GM20000 (cell line): Measurements from ENCODE around the gene CARS2.

Experiments used
- DNase-seq: peaks from one replicate; pipeline ENCODE4 v3.0.0; 2012; ENCODE audit warnings: low spot score
- TF ChIP-seq, protein P1 (sequence below): IDR thresholded peaks from 2 replicates; pipeline ENCODE4 v1.5.1; 2012; ENCODE audit warnings: mild to moderate bottlenecking, control low read depth; ENCODE audit errors: extremely low read depth, missing control alignments

The CARS2 gene

DNA sequence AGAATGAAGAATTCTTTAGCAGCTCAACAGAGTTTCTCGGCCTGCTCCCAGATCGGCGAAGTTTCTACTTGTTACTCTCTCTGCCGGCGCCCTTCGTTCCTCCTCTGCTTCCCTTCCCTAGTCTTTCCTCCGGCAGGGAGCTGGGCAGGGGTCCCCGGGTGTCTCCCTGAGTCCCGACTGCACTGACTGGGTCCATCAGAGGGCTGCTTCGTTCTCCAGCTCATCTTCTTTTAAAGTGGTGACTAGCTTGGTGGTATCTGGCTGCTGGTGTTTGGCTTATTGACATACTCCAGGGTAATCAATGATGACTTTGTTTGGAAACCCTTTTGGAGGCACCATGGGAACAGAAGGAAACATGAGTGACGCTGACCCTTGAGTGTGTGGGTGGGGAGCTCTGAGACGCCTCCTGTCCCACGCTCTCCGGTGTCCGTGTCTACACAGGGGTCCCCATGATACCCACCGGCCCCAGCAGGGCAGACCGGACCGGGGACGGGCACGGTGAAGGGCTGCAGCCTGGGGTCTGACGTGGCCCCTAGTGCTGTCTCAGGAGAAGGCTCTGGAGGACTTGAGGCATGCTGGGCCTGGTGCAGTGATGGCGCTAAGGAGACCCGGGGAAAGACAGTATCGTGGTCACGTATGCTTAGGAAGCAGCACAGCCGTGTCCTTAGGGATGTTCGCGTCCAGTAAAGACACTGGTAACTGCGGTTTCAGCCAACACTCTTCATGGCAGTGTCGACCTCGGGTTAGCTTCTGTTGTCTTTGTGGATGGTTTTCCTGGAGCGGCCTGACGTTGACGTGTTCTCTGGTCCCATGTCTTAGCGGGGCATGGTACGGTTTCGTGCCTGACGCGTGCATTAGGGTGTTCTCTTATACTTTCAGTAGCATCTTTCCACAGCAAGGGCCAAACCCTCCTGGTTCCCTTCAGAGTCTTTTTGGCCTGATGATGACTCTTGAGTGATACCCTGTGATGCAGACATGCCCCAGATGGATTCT lies 66.8 kb downstream of the CARS2 start:
- no peak for DNase-seq
- TF ChIP-seq, protein P1, sequence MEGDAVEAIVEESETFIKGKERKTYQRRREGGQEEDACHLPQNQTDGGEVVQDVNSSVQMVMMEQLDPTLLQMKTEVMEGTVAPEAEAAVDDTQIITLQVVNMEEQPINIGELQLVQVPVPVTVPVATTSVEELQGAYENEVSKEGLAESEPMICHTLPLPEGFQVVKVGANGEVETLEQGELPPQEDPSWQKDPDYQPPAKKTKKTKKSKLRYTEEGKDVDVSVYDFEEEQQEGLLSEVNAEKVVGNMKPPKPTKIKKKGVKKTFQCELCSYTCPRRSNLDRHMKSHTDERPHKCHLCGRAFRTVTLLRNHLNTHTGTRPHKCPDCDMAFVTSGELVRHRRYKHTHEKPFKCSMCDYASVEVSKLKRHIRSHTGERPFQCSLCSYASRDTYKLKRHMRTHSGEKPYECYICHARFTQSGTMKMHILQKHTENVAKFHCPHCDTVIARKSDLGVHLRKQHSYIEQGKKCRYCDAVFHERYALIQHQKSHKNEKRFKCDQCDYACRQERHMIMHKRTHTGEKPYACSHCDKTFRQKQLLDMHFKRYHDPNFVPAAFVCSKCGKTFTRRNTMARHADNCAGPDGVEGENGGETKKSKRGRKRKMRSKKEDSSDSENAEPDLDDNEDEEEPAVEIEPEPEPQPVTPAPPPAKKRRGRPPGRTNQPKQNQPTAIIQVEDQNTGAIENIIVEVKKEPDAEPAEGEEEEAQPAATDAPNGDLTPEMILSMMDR = no peak

DNA sequence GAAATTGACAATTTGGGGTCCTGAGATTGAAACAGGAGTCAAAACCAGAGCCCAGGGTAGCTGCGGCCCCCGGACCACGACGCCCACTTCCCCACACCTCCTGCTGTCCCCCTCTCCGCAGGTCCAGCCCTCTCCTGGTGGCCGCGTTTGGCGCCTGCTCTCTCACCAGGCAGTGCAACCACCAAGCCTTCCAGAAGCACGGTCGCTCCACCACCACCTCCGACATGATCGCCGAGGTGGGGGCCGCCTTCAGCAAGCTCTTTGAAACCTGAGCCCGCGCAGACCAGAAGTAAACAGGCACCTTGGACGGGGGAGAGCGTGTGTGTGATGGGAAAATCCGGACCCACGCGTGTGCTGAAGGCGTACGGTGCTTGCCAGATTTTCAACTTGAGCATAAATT lies 67.7 kb downstream of the CARS2 start:
- TF ChIP-seq, protein P1 = no peak
- DNase-seq = no peak

DNA sequence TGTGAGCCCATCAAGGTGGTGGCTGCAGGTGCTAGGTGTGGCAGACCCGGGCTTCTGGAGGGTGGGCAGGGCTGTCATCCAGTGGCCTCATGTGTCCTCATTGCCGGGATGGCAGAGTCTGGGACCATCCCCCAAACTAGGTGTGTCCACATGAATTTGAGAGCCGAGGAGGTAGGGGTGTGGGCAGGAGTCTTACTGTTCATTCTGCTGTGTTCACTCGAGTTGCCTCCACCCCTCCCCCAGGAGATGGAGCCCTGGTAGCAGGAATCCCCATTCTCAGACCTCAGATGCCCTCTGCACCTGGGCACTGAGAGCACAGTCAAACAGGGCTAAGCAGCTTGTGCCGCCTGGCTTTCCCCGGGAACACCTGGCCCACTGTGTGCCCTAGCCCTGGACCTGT lies 68.2 kb downstream of the CARS2 start:
- TF ChIP-seq, protein P1 = no peak
- no peak for DNase-seq

DNA sequence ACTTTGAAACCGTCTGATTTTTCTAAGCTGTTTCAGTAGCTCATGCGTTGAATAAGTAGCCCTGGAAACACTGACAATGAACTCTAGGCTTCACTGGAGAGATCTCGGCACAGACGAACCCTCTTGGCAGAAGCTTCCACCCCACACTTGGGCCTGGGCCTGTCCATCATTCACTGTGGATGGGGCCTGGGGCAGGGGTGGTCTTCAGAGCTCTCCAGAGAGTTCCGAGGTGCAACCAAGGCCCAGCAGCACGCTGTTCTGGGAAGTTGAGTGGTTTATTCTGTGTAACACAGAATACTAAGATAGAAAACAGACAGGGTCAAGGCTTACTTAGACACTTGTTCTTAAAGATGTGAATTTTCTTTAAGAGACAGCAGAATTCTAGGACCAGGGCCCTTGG lies 68.6 kb downstream of the CARS2 start:
- DNase-seq = no peak
- TF ChIP-seq, protein P1 = no peak

DNA sequence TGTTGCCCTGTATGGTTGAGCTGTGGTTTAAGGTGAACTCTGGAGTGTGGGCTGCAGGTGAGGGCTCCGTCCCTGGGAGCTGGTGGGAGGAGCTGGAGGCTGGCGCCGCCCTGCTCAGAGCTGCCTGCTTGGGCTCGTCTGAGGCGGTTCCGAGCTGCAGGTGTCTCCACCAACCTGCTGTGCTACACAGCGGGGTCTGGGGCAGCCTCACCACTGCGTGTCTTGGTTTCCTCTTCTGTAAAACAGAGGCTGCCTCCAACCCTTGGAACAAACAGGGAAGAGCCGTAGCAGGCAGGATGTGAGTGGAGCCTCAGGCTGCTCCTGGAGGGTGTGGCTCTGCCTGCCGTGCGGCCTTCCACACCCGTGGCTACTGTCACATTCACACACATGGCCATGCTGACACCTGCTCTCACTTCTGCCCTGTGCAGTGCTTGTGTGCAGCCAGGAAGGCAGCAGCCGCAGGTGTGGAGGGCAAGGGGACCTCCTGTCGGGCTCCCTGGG lies 69.2 kb downstream of the CARS2 start:
- TF ChIP-seq, protein P1 = no peak
- DNase-seq = no peak

DNA sequence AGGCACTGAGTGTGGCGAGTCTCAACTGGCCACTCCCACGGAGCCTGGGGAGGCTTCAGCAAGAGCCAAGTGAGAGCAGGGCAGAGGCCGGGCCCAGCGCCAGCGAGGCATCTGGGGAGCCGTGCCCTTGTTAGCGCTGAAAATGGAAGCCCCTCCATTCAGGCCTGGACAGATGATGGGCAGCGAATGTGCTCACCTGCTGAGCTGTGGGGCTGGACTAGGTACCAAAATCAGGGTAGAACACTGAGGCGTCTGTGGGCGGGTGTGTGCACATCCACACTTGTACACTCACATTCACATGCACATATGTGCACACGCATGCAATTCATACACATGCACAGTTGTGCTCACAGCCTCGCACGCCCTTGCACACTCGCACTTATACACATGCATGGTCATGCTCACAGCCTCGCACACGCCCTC lies 69.9 kb downstream of the CARS2 start:
- TF ChIP-seq, protein P1 = no peak
- no peak for DNase-seq

DNA sequence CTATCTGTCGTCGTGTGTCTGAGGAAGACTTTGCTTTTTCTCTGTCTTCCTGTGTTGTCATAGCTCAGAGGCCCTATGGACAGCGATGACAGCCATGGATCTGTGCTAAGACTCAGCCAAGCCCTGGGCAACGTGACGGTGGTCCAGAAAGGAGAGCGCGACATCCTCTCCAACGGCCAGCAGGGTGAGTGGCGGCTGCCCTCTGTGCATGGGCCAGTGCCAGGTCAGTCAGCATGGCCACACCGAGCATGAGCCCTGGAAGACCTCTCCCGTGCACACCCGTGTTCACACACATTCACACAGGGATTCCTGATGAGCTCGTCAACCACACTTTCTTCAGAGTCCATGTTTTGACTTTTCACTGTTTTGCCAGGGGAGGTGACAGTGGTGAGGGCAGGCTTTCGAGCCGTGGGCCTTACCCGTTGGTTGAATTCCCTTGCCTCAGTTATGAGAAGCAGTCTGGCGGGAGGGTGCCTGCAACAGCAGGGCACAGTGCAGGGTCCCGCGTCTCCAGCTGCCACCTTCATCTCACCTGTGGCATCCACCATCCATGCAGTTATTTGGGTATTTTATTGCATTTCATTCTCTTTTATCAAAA lies 70.4 kb downstream of the CARS2 start:
- TF ChIP-seq, protein P1 = no peak
- DNase-seq = no peak
